GM19023 (cell line): ENCODE measurements around the gene PTH1R.

Experiments
- ATAC-seq: cut with Tn5 transposase; IDR thresholded peaks from one replicate; pipeline ENCODE4 v1.9.1; 2021; ENCODE audit warnings: mild to moderate bottlenecking, moderate library complexity; ENCODE audit not compliant: unreplicated experiment

The PTH1R gene

GRCh38 chr3:46849686-46850467 is 27.6 kb upstream of the PTH1R start:
- no peak for ATAC-seq

- ATAC-seq: no peak
Observed at GRCh38 chr3:46850468-46850779, 27.1 kb upstream of the PTH1R start.

GRCh38 chr3:46851364-46852333 is 25.9 kb upstream of the PTH1R start:
- ATAC-seq: no peak

- ATAC-seq: no peak
Observed at GRCh38 chr3:46852334-46852720, 25.2 kb upstream of the PTH1R start.

GRCh38 chr3:46852839-46853355 is 24.6 kb upstream of the PTH1R start:
- no peak for ATAC-seq

DNA sequence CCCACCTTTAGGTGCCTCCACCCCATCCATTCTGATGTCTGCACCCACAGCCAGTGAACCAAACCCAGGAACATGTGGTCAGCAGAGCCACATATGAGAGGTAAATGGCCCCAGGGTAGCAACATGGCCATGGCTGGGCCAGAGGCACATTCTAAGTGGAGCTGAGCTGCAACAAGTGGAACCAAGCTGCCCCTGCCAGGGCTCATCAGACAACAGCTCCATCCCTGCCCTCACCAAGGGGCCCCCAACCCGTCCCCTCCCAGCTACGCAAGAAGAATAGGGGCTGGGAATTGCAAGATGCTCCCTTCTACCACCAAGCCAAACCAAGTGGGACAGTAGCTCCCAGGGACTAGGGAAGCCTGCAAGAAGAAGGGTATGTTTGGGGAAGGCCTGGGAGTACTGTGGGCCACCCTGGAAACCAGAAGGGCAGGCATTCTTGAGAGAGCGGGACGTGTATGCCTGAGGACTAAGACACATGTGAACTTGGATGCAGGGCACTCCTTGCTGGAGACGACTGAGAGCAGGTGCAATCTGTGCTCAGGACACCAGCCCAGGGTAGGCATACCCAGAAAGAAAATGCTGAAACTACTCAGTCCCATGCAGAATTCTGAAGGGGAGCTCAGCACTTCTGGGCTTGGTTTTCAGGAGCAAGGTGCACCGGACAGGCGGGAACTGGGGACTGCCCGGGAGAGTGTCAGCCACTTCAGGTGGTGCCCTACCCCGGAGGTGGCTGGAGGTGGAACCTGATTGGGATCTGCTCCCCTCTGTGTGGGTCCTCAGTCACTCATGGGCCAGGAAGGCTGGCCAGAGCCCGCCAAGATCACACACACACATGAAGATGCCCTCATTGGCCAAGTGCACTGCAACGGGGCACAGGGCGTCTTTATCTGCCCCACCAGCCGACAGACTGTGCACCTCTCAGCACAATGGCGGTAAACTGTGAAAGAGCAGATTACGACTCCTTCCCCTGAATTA is 23.8 kb upstream of the PTH1R start:
- no peak for ATAC-seq

DNA sequence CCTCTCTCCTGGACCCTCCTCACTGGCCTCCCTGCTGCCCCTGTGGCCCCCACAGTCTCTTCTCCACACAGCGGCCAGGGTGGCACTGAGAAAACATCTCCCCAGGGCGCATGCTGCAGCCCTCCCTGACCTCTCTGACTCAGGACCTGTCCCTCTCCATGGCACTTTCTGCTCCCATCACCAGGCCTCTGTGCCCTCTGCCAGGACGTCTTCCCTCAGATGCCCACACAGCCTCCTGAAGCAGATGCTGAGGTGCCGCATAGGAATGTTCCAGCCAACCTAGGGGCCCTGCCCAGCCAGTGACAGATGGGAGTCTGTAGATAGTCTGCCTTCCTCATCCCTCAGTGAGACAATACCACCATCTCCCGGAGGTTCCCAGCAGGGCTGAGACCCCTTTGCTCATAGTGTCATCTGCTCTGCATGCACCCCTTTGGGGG is 22.9 kb upstream of the PTH1R start:
- no peak for ATAC-seq

DNA sequence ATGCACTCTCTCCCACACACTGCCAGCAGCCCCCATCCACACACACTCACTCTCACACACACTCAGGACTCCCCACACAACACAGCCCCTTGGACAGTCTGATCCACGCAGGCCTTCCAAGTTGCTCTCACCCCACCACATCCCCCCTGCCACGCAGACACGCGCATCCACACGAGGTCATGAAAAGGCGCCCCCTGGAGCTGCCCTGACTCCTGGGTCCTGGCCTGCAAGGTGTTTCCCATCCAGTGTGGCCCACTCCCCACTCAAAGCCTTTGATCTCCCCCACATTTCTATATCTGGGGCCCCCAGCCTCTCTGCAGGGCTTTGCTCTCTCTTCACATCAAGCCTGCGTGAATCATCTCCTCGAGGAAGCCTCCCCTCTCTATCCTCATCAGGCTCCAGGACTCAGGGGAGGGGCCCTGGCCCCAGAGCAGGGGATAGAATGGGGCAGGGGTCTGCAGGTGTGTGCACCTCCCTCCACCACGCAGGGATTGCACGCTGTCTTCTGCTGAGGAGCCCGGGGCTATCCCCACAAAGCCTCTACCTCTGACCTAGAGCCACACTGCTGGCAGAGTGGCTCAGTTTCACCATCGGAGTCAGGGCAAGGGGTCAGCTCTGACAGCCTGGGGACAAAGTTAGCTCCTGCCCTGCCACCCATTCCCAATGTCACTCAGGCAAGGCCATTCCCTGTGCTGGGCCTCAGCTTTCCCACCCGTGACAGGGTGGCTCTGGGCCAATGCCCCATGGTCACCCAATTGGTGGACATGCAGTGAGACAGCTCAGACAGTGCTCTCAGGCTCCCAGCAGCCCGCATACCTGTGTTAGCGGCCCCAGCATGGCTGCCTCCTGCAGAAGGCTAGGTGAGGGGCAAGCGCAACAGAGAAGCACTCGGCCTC is 20.7 kb upstream of the PTH1R start:
- no peak for ATAC-seq

DNA sequence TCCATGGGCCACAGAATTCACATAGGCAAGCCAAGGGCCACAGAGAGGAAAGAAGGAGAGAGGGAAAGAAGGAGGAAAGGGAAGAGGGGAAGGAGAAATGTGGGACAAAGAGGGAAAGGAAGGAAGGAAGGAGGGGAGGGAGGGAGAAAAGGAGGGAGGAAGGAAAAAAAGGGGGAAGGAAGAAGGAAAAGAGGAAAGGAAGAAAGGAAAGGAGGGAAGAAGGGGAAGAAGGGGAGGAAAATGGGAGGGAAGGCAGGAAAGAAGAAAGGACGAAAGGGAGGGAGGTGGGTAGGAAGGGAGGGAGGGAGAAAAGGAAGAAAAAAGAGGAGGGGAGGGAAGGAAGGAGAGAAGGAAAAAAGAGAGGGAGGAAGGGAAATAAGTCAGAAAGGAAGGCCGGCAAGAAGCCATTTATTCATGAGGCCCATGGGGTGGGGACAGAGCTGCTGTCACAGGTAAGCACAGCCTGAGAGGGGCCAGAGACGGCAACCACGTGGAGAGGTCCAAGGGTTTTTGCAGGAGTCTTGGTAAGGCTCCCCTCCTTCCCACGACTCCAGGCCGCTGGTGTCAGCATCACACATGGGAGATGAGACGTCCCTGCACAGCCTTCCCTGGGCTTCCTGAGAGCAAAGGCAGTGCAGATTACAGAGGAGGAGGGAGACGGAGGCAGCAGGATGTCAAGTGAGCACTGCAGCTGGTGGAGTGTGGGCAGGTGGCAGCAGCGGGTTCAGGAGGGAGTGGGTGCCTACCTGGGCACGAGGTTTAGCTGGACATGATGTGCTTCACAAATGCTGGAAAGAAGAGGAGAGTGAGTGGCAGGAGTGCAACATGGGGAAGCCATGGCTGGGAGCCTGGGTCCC is 19.8 kb upstream of the PTH1R start:
- ATAC-seq: no peak

DNA sequence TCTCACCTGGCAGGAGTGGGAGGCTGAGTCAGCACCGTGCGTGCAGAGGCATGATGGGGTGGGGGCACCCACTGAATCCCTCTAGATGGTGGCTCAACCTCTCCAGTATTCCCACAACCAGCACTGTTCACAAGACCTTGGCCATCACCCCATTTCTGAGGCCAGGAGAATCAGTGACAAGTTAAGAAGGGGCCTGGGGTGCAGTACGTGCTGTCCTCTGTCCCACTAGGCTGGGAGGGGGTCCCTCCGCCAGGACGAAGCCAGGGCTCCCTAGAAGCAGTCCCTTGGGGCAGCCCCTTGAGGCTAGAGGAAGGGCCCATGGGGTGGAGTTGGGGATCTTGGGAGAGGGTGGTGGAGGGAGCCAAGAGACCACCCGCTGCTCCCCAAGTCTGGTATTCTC is 19.1 kb upstream of the PTH1R start:
- no peak for ATAC-seq

GRCh38 chr3:46859001-46859710 is 18.4 kb upstream of the PTH1R start:
- no peak for ATAC-seq

DNA sequence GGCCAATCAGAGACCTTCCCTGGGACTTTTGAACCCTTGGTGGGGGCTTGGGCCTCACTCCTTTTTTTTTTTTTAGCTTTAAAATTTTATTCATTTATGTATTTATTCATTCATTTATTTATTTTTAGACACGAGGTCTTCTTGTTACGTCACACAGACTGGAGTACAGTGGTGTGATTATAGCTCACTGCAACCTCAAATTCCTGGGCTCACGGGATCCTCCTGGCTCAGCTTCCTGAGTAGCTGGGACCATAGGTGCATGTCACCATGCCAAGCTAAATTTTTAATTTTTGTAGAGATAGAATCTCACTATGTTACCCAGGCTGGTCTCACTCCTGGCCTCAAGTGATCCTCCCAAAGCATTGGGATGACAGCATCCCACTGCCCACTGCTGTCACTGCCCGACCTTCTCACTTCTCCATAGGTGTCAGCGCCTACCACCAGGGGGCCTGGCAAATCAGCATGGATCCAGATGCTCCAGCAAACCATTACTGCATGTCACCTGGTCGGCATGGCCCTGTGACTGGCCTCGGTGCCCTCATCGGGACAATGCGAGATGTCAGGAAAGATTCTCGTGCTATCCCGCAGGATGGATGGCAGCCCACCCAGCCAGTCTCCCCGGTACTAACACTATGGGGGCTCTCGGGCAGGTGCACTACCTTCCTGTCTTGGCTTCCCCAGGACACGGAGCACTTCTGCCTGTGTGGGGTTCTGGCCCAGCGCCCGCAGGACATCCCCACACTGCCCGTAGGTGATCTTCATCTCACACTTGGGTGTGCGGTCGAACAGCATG is 17.3 kb upstream of the PTH1R start:
- ATAC-seq: no peak

- ATAC-seq: no peak
Observed at GRCh38 chr3:46860810-46861604, 16.5 kb upstream of the PTH1R start.

- ATAC-seq: no peak
Observed at GRCh38 chr3:46861605-46862368, 15.7 kb upstream of the PTH1R start.

DNA sequence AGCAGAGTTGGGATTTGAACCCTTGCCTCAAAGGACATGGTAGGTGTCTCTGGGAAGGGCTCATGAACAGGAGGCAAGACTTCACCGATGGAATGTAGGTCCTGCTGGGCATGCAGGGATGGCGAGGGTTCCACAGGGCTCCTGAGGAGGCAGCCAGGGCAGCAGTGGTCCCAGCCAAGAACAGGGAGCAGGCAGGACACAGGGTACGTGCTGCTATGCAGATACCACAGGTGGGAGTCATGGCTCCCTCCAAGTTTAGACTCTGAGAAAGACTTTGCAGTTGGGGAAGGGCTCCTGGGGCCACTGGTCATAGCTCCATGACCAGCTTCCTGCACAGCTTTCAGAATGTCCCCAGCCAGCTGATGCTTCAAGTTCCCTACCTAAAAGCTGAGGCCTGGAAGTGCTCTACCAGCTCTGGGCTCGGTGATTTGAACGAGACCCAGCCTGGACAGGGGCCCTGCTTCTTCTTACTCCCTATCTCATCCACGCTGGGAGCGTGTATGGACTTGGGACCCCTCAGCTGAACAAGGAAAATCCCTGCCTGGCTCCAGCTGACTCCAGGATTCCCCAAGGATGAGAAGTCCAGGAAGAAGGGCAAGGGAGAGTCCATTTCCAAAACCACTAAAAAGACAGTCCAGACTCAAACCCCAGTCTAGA is 15.0 kb upstream of the PTH1R start:
- no peak for ATAC-seq
